Diencephalon (tissue), 1 donor: ENCODE data around the gene KIAA1958. TPM values are rescaled to one million over a fixed set of nuclear protein-coding genes. Genes with fewer than 3 reads are reported as not detected.

Source experiments
- total RNA-seq: library from RNA; depleted of rRNA; stranded (reverse); fragments of >200 nt; gene quantifications from one replicate; pipeline ENCODE4 v1.2.3, GENCODE V29; 2014

KIAA1958 gene
- total RNA-seq: 17.1 TPM

GRCh38 chr9:112486221-112487007 lies at the start of gene KIAA1958:
Gene KIAA1958 (plus strand): TSS chr9:112486827. CDS start chr9:112574081, 87,254 bp downstream.

GRCh38 chr9:112717661-112718331 lies 231.2 kb downstream of the KIAA1958 start, which contains the start of gene INIP:
Gene INIP (minus strand): TSS chr9:112718117. CDS start chr9:112716485, 1,632 bp downstream.

Other genes with a start within 250 kb of the KIAA1958 start
- 66.9 TPM for gene PTBP3, start 153.2 kb upstream of the KIAA1958 start, total RNA-seq
- 27.9 TPM for gene HSDL2, start 106.7 kb upstream of the KIAA1958 start, total RNA-seq
- 31.6 TPM for gene INIP, start 231.3 kb downstream of the KIAA1958 start, total RNA-seq